ENCODE results near the gene SMG6.

The SMG6 gene

DNA sequence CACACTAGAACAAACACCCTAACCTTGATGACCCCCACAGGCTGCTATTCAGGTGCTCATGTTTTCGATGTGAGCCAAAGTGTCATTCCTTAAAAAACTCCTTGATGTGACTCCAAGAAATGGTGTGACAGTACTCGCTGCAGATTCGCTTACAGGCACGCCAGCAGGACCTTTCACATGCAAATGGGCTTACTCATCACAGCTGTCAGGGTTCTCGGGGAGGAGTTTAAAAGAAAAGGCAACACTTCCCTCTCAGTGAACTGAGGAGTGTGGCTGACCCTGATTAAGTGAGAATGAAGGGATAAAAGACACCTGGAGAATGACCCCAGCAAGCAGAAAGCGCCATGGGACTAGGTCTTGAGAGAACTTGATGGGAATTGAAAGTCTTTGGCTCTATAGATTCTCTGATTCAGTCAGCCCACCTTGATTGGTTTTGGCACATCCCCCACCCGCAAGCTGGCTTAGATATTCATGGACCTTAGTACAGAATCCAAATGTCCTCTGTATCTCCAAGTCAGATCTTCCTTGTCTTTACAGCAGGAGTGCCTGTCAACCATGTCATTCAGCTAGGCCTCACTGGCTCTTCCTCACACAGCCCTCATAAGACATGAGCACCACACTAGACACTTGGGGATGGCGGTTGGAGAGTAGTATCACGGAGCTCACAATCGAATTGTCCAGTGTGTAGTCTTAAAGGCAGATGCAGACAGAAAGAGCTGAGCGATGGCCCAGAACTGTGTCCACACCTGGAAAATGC is 166.1 kb downstream of the SMG6 start:
- no peak for DNase-seq

GRCh38 chr17:2136241-2136640 is 167.3 kb downstream of the SMG6 start:
- DNase-seq = no peak

DNA sequence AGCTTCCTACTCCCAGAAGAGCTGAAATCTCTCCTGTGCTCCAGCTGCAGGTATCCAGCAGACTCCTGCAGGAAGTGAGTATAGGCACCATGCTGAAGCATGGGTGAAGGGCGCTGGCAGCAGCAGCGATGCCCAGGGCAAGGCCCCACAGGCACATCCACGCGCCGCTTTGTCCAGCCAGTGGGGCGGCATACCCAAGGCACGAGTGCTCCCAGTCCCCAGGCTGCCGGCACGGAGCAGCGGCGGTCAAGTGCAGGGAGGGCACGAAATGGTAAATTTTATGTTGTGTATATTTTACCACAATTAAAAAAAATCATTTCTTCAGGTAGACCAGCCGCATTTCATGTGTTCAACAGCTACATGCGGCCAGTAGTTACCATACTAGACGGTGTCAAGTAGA is 175.6 kb downstream of the SMG6 start:
- no peak for DNase-seq

DNA sequence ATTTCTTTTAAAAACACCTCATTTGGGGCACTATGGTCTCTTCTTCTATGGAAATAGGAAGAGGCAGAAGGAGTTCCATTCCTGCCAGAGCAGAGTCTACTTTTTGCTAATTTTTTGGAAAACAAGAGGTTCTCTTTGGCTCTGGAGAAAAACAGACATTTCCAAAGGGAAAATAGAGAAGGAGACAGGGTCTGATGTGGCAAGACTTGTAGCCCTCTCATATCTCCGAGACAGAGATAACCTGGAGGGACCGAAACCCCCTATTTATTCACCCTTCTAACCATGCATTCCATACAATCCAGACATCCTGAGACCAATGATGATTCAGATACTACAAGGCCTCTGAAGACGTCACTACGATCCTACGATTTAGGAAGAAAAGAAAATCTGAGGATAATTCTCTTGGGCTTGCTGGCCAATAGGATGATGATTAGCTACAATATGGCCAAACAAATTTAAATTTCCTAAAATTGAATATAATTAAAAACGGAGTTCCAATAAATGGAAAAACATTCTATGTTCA is 178.5 kb downstream of the SMG6 start:
- no peak for DNase-seq

GRCh38 chr17:2124391-2124790 is 179.2 kb downstream of the SMG6 start:
- no peak for DNase-seq

- peak; percentile 20 to 50 for DNase-seq
Measured at GRCh38 chr17:2123375-2124251, 180.0 kb downstream of the SMG6 start.

DNA sequence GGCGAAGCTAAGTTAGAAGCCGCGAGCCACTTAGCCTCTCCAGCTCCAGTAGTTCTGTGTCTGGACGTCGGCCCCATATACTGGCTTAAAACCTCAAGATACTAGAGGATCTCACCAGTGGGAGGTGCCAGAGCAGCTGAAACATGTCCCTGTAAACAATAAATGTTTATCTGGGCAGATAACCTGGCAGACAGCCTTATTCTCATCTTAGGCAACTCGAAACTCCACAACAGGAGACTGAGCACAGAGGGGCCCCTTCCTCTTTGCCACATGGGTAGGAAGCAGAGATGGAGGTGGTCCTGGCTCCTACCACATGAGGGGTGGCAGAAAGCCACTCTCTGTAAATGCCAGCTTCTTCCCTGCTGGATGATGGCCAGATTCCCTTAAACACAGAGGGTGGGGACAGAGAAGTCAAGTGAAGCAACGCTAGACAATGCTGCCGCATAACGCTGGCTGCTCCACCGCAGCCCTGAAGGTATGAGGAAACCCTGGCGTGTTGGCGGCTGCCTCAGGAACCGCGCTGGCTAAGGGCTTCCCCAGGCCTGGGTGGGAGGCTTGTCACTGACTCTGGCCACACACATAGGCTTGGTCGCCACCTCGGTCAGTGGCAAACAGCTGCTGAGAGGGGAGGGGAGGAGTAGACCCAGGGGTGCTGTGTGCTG is 180.8 kb downstream of the SMG6 start:
- peak; percentile 9 to 32 for DNase-seq

DNA sequence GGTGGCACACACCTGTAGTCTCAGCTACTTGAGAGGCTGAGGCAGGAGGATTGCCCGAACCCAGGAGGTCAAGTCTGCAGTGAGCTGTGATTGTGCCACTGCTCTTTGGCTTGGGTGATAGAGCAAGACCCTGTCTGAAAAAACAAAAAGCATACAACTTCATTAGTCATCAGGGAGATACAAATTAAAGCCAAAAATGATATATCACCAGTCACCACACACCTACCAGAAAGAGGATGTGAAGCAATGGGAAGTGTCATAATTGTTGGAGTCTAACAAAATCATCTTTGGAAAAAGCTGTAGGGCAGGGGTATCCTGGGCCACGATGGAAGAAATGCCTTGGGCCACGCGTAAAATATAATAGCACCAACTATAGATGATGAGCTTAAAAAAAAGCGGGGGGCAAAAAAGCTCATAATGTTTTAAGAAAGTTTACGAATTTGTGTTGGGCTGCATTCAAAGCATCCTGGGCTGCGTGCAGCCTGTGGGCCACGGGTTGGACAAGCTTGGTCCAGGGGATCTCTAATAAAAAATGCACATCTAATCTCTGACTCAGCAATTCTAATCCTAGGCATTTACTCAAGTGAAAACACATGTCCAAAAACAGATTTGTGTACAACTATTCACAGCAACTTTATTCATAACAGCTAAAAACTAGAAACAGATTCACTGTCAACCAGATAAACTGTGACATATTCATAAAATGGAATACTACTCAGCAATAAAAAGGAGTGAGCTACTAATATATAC is 182.8 kb downstream of the SMG6 start:
- DNase-seq = no peak

DNA sequence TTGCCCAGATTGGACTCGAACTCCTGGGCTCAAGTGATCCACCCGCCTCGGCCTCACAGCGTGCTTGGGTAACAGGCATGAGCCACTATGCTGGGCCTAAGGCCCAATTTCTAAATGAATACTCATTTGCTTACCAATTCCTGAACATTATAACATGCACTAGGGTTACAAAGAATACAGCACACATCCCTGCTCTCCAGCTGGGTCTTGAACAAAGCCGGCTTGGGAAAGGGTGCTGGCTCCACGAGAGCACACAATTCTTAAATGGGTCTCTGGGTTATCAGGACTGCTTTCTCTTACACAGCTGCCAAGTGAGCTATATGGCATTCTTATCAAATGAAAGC is 190.3 kb downstream of the SMG6 start:
- DNase-seq = no peak

GRCh38 chr17:2111691-2112090 is 191.9 kb downstream of the SMG6 start:
- no peak for DNase-seq

- DNase-seq = no peak
Measured at GRCh38 chr17:2110436-2110835, 193.1 kb downstream of the SMG6 start.

- DNase-seq = no peak
Measured at GRCh38 chr17:2108170-2108569, 195.4 kb downstream of the SMG6 start.

DNA sequence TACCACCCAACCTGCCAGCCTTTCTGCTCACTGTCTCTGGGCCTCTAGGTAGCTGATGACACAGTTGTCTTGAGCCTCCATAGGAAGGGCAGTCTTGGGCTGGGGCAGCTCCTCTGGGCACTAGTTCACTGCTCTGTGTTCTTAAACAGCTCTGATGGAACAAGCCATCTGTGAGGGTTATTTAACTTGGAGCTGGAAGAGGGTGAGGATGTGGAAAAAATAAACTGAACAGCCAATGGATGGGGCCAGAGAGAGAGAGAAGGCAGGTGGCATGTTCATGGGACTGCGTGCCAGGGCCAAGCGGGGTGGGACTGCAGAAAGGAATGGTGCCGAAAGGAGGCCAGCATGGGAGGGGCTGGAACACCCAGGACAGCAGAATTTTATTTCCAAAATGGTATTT is 196.1 kb downstream of the SMG6 start:
- no peak for DNase-seq

DNA sequence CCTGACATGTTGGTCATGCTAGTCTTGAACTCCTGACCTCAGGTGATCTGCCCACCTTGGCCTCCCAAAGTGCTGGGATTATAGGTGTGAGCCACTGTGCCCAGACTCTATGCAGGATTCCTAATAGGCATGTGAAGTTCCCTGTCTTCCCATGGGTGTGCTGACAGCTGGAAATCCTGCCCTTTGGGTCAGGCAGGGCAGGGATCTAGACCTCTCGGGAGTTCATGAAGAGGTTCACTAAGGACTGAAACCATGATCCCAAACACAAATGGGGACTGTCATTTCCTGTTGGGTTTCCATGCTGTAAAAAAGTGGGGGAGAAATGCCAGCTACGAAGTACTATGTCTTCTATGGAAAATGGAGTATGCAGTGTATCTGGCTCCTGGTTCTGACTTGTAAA is 196.5 kb downstream of the SMG6 start:
- no peak for DNase-seq

GRCh38 chr17:2106308-2106955 is 197.2 kb downstream of the SMG6 start:
- no peak for DNase-seq

DNA sequence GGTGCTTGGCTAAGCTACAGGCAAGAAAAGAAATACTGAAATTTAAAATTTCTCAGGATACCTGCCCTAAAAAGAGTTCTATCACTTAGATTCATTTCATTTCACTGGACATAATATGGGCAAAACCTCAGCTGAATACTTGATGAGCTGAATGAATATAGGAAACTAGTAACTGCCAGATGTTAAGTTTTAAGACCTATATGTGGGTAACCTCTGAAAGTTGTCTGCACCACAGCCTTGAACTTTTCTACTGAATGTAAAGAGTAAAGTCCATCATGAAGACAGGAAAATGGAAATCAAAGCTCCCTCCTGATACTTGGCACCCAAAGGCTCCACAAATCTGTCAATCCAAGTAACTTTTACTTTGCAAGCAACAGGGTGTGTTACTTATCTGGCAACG is 197.9 kb downstream of the SMG6 start:
- no peak for DNase-seq

- no peak for DNase-seq
Measured at GRCh38 chr17:2102931-2103809, 200.4 kb downstream of the SMG6 start.

- no peak for DNase-seq
Measured at GRCh38 chr17:2101448-2102257, 201.9 kb downstream of the SMG6 start.

DNA sequence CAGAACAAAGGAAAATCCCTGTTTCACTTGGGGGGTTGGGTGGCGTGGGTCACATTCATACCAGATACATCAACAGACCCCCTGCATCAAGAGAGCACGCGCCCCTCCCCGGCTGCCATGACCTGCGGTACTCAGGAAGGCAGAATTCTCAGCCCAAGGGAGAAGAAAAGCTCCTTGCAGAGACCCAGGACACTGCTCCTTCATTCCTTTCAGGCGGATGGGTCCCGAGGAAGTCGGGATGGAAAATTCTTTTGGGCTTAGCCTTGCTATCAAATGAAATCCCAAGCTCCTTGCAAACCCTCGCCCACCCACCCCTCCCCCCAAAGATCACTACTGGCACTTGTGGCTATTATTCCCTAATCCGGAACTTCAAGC is 208.1 kb downstream of the SMG6 start:
- DNase-seq = no peak

- peak in 1 of 2 donors; percentile 68 for DNase-seq
Measured at GRCh38 chr17:2094891-2095535, 208.6 kb downstream of the SMG6 start.
